Astrocyte of the hippocampus (primary cell): Measurements from ENCODE around the gene ABCA1.
"Not testable (repeated sequence)": the region's sequence is repeated elsewhere in the genome, so short reads cannot be mapped to it uniquely, and the experiment has no call there.

Source experiments
- DNase-seq: peaks from one replicate; pipeline ENCODE4 v3.0.0; 2011; ENCODE audit warnings: low read depth, low spot score

ABCA1 gene

GRCh38 chr9:104905153-104905901 lies 22.6 kb downstream of the ABCA1 start:
- DNase-seq: no peak

GRCh38 chr9:104903609-104904008 lies 24.3 kb downstream of the ABCA1 start:
- DNase-seq: peak; percentile 75

- DNase-seq: no peak
Observed at GRCh38 chr9:104900871-104901270, 27.1 kb downstream of the ABCA1 start.

GRCh38 chr9:104900324-104900723 lies 27.6 kb downstream of the ABCA1 start:
- DNase-seq: no peak

GRCh38 chr9:104899759-104900247 lies 28.2 kb downstream of the ABCA1 start:
- no peak for DNase-seq

- not testable (repeated sequence) for DNase-seq
Observed at GRCh38 chr9:104898376-104898775, 29.6 kb downstream of the ABCA1 start.

GRCh38 chr9:104896131-104896530 lies 31.8 kb downstream of the ABCA1 start:
- no peak for DNase-seq

GRCh38 chr9:104895572-104895971 lies 32.4 kb downstream of the ABCA1 start:
- DNase-seq: no peak

GRCh38 chr9:104892701-104893100 lies 35.3 kb downstream of the ABCA1 start:
- no peak for DNase-seq

- no peak for DNase-seq
Observed at GRCh38 chr9:104890433-104890770, 37.6 kb downstream of the ABCA1 start.

GRCh38 chr9:104885818-104886709 lies 41.9 kb downstream of the ABCA1 start:
- no peak for DNase-seq

- DNase-seq: no peak
Observed at GRCh38 chr9:104883169-104883568, 44.8 kb downstream of the ABCA1 start.

GRCh38 chr9:104882566-104882965 lies 45.4 kb downstream of the ABCA1 start:
- DNase-seq: no peak

GRCh38 chr9:104882086-104882485 lies 45.9 kb downstream of the ABCA1 start:
- DNase-seq: peak; percentile 46

GRCh38 chr9:104879555-104880309 lies 48.2 kb downstream of the ABCA1 start:
- DNase-seq: peak; percentile 45

GRCh38 chr9:104876587-104876986 lies 51.4 kb downstream of the ABCA1 start:
- DNase-seq: no peak

GRCh38 chr9:104875897-104876296 lies 52.1 kb downstream of the ABCA1 start:
- DNase-seq: no peak

- no peak for DNase-seq
Observed at GRCh38 chr9:104875320-104875719, 52.6 kb downstream of the ABCA1 start.

- no peak for DNase-seq
Observed at GRCh38 chr9:104873489-104873850, 54.5 kb downstream of the ABCA1 start.

GRCh38 chr9:104872656-104873488 lies 55.1 kb downstream of the ABCA1 start:
- peak; percentile 88 for DNase-seq

GRCh38 chr9:104871961-104872527 lies 55.9 kb downstream of the ABCA1 start:
- DNase-seq: no peak
